Renal pelvis (tissue), 12 donors: ENCODE measurements around the gene ARMH3. TPM values are rescaled to one million over a fixed set of nuclear protein-coding genes. Genes with fewer than 3 reads are reported as not detected.

ENCODE experiments used
- DNase-seq: peaks from one replicate; pipeline ENCODE4 v3.0.0-alpha.2; 2013
- long read RNA-seq, 16 experiments: transcript quantifications; one replicate each; lab custom pipeline, GENCODE V29; 2026
- polyA plus RNA-seq, 3 donors: library from polyadenylated mRNA; unstranded; fragments of 120-200 nt; gene quantifications; one replicate each; pipeline ENCODE4 v1.2.1, GENCODE V29; 2013; ENCODE audit not compliant: insufficient read length in 3 of 3

The ARMH3 gene, protein sequence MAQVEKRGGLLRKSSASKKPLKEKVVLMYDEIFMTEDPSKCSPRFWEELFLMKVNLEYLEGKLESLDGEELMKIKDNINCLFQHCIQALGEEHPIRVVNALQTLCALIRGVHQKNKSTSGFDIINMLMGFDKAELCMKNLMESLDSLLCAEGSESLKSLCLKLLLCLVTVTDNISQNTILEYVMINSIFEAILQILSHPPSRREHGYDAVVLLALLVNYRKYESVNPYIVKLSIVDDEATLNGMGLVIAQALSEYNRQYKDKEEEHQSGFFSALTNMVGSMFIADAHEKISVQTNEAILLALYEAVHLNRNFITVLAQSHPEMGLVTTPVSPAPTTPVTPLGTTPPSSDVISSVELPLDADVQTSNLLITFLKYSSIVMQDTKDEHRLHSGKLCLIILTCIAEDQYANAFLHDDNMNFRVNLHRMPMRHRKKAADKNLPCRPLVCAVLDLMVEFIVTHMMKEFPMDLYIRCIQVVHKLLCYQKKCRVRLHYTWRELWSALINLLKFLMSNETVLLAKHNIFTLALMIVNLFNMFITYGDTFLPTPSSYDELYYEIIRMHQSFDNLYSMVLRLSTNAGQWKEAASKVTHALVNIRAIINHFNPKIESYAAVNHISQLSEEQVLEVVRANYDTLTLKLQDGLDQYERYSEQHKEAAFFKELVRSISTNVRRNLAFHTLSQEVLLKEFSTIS
- 10 to 100 TPM; 16.6 to 20.0 (median 19.6) TPM for polyA plus RNA-seq
- long read RNA-seq, donor 1, partial matches to known transcripts, result 0 of 1 reads
- long read RNA-seq, donor 1, other reads (novel, unspliced or antisense), result 0 of 1 reads
- long read RNA-seq, donor 2, full-length matches to known transcripts, result 2 of 2 reads
- long read RNA-seq, donor 2, partial matches to known transcripts, result 0 of 2 reads
- long read RNA-seq, donor 2, other reads (novel, unspliced or antisense), result 0 of 2 reads
- long read RNA-seq, donor 3, result 0 reads
- long read RNA-seq, donor 4, full-length matches to known transcripts, result 7 of 7 reads
- long read RNA-seq, donor 4, partial matches to known transcripts, result 0 of 7 reads
- long read RNA-seq, donor 4, other reads (novel, unspliced or antisense), result 0 of 7 reads
- long read RNA-seq, donor 5, result 0 reads
- long read RNA-seq, donor 6, result 0 reads
- long read RNA-seq, donor 7, full-length matches to known transcripts, result 2 of 2 reads
- long read RNA-seq, donor 7, partial matches to known transcripts, result 0 of 2 reads
- long read RNA-seq, donor 7, other reads (novel, unspliced or antisense), result 0 of 2 reads
- long read RNA-seq, donor 8, result 0 reads
- long read RNA-seq, donor 9, full-length matches to known transcripts, result 2 of 15 reads
- long read RNA-seq, donor 9, partial matches to known transcripts, result 13 of 15 reads
- long read RNA-seq, donor 9, other reads (novel, unspliced or antisense), result 0 of 15 reads
- long read RNA-seq, donor 10, full-length matches to known transcripts, result 3 of 3 reads
- long read RNA-seq, donor 10, partial matches to known transcripts, result 0 of 3 reads
- long read RNA-seq, donor 10, other reads (novel, unspliced or antisense), result 0 of 3 reads
- long read RNA-seq, donor 11, result 0 reads
- long read RNA-seq, donor 12, full-length matches to known transcripts, result 1 of 1 reads
- long read RNA-seq, donor 12, partial matches to known transcripts, result 0 of 1 reads
- long read RNA-seq, donor 12, other reads (novel, unspliced or antisense), result 0 of 1 reads
- long read RNA-seq, donor 13, result 0 reads
- long read RNA-seq, donor 14, result 0 reads
- long read RNA-seq, donor 15, partial matches to known transcripts, result 0 of 1 reads
- long read RNA-seq, donor 15, other reads (novel, unspliced or antisense), result 0 of 1 reads
- long read RNA-seq, donor 16, full-length matches to known transcripts, result 2 of 2 reads
- long read RNA-seq, donor 16, partial matches to known transcripts, result 0 of 2 reads
- long read RNA-seq, donor 16, other reads (novel, unspliced or antisense), result 0 of 2 reads

DNA sequence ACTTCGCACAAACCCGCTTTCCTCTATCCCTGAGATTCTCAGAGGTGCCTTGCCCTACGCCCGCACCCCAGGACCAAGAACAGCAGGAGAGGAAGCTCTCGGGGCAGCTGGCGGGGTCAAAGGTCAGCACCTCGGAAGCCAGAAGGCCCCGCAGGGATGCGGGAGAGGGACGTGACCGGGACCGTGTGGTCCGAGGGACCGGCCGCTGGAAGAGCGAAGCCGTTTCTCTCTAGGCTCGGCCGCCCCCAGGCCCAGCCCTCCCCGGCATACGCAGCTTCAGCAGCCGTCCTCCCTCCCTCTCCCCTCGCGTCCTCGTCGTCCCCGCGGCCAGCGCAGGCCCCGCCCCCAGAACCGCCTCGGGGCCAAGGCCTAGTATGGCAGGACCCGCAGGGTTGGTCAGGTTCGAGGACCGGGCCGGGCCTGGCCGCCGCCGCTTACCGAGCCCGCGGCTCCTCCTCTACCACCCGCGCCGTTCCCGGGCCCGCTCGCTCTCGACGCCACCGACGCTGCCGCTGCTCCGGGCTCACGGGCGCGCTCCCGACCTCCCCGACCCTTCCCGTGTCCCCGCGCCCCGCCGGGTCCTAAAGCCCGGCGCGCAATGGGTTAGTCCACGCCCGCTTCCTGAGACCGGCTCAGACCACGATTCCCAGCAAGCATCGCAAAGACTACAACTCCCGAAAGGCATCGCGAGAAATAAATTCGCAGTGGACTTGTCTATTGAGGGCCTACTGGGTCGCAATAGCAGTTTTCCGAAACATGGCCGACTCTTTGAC is at the start of gene ARMH3:
TSS of gene ARMH3 (minus strand) at position 527 of the 773 bp plus-strand sequence. CDS start 16,059 bp downstream, outside the sequence.
- peak; percentile 97 for DNase-seq

DNA sequence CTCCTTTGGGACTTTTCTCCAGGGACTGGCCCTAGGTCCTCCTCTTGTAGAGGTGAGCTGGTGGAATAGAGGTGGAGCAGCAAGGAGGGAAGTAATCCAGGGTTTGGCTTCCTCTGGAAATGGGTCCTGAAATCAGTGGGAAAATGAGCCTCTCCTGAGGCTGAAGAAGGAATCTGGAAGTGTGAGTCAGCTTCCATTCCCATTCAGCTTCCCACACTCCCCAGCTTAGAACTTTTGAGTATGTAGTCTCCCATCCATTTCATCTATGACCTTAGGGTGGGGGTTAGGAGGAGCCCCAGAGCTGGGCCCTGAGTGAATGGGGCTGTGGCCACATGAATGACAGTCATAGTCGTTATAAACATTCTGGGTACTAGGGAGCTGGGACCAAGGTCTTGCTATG is 46.4 kb upstream of the ARMH3 start:
- DNase-seq, result no peak

DNA sequence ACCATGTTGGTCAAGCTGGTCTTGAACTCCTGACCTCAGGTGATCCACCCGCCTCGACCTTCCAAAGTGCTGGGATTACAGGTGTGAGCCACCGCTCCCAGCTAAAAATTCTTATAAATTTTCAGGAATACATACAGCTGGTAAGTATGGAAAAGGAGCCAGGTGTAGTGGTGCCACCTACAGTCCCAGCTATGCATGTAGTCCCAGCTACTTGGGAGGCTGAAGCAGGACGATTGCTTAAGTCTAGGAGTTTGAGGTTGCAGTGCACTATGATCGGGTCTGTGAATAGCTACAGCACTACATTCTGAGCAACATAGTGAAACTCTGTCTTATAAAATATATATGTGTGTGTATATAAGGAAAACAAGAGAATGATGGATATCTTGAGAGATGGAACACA is 45.2 kb upstream of the ARMH3 start:
- DNase-seq, result no peak

DNA sequence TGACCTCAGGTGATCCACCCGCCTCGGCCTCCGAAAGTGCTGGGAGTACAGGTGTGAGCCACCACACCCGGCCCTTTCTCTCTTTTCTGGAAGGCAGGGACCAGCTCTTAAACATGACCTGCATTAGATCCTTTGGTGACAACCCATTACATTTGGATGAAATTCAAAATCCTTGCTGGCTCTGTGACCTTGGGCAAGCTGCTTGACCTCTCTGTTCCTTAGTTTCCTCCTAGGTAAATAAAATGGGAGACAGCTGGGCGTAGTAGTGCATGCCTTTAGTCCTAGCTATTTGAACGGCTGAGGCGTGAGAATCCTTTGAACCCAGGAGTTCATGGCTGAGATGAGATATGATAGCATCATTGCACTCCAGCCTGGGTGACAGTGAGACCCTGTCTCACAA is 40.5 kb upstream of the ARMH3 start:
- DNase-seq, result no peak

DNA sequence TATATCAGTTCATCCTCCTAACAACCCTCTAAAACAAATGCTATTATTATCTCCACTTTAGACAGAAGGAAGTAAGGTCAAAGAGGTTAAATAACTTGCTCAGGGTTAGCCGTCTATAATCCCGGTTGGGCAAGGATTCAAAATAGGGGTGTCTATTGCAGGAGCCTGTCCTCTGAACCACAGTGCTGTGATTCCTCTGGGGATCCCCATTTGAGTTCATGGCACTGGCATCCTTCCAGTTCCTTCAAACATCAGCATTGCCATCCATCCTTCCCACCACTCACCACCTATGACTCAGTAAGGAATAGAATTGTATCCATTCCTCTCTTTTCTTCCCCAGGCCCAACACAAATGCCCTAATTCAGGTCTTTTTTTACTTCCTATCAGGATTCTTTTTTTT is 34.8 kb upstream of the ARMH3 start:
- no peak for DNase-seq

DNA sequence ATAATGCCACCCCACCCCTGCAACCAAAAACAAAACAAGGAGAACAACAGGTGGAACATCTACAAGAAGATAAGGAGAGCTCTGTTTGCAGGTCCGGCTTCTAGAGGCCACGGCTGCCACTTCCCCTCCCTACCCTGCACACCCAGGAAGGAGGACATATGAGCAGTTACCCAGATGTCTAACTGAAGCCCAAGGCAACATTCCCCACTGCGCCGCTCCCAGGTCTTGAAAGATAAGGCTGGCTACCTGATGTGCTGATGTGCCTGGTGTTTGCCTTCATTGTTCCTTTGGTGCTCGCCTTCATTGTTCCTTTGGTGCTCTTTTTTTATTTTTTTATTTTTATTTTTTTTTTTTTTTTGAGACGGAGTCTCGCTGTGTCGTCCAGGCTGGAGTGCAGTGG is 30.2 kb upstream of the ARMH3 start:
- no peak for DNase-seq

DNA sequence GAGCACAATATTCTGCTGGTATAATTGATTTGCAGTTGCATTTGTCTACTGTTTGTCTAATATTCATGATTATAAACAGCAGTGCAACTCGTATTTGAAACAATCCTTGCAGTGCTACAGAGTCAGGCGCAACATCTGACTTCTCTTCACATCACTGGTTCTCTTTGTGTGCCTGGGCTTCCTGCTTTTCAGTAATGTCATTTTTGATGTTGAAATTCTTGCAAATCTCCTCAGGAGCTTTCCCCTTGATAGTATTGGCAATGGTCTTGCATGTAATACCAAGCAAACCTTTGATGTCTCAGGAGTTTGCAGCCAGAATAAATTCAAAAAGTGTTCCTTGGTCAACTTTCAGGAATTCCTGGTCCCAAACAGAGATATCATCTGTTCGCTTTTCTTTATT is 29.4 kb upstream of the ARMH3 start:
- DNase-seq, result no peak

DNA sequence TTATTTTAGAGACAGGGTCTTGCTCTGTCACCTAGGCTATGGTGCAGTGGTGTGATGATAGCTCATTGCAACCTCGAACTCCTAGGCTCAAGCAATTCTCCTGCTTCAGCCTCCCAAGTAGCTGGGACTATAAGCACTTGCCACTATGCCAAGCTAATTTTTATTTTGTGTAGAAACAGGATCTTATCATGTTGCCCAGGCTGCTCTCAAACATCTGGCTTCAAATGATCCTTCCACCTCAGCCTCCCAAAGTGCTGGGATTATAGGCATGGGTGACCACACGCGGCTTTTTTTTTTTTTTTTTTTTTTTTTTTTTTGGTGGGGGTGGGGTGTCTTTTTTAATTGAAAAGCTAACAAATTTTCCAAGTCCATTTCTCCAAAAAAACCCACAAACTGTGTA is 27.6 kb upstream of the ARMH3 start:
- DNase-seq, result no peak

DNA sequence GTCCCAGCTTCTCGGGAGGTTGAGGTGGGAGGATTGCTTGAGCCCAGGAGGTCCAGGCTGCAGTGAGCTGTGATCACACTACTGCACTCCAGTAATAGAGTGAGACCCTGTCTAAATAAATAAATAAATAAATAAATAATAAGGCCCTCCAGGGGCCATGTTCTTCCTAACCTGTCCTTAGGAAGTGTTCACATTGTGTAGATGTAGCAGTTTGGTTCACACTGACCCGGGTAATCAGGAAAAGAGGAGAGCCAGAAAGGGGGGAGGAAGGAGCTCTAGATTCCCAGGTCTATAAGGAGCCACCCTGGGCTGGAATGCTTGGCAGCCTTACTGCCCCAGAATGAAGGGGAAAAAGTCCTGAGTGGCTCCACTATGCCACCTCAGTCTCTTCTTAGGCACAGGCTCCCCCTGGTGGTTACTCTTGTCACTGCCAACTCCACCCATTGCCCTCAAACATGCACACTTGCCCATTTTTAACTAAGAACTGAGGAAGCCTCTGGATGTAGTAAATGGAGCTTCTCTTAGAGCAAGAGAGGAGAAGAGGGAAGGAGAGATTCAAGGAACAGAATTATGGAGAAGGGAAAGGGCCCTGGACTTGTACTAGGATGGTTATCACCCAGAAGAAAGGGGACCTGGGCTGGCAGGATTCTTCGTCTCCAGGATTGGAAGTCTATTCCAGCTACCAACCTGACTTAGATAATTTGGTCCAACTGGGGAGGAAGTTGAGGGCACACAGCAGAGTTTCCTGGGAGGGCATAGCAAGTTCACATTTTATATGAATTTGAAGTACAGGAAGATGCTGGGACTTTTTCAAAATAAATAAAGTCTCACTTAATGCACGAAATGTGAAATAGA is 16.9 kb upstream of the ARMH3 start:
- DNase-seq, result peak; percentile 55

DNA sequence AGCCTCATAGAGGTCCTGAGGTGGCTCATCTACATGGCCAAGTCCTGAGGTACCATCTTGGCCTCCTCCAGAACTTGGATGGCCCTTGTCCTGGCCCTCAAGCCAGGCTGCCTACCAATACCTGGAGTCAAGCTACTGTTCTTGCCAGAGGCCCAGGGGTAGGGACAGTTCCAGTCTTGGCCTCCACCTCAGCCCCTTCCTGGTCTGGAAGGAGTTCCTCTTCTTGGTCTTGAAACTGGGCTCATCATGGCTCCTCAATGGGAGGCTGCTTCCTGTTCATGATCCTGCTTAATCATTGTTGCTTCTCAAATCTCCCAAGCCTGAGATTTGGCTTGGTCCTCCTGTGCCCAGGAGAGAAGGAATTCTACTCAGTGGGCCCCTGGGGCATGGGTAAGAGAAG is 13.1 kb upstream of the ARMH3 start:
- no peak for DNase-seq

DNA sequence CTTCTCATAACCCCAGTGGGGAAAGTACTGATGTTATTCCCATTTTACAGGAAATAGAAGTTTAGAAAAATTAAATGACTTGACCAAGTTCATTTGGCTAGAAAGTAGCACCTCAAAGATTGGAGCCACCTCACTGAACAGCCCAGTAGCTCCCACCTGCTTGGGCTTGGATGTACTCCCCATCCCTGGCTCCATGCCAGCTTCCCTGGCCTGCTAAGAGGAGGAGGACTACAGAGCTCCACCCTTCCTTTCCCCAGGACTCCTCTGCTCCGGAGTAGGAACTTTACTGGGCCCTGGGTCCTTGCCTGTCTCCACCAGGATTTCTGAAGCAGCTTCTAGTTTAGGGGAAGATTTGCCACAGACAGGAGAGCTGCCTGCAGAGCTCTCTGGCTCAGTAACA is 12.2 kb upstream of the ARMH3 start:
- DNase-seq, result no peak

DNA sequence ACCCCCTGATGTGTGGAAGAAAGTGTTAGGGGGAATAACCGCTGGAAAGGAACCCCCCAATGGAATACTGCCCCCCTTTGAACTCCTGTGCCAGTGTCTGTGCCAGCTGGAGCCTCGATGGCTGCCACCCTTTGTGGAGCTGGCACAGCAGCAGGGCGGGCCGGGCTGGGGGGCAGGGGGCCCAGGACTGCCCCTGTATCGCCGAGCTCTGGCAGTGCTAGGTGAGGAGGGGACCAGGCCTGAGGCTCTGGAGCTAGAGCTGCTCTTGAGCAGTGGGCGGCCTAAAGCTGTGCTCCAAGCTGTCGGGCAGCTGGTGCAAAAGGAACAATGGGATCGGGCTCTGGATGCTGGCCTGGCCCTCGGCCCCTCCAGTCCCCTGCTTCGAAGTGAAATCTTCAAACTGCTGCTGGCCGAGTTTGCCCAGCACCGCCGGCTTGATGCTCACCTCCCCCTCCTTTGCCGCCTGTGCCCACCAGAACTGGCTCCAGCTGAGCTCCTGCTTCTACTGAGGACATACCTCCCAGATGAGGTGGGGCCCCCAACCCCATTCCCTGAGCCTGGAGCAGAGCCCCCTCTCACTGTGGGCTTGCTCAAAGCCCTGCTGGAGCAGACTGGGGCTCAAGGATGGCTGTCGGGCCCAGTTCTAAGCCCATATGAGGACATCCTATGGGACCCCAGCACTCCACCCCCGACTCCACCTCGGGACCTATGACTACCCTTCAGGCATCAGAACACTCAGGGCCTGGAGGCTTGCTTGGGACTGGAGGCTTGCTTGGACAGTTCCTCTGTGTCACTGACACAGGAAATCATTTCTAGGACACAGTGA is 11.3 kb upstream of the ARMH3 start:
- DNase-seq, result no peak

DNA sequence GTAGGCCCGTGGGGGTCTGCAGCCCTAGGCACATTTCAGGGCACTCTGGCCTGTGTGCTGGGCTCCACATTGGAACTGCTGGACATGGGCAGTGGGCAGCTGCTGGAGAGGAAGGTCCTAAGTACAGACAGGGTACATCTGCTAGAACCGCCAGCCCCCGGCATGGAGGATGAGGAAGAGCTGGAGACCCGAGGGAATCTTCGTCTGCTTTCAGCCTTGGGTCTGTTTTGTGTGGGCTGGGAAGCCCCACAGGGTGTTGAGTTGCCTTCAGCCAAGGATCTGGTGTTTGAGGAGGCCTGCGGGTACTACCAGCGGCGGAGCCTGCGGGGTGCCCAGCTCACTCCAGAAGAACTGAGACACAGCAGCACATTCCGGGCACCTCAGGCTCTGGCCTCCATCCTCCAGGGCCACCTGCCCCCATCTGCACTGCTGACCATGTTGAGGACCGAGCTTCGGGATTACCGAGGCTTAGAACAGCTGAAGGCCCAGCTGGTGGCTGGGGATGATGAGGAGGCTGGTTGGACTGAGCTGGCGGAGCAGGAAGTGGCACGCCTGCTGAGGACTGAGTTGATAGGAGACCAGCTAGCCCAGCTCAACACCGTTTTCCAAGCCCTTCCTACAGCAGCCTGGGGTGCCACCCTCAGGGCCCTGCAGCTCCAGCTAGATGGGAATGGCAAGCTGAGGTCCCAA is 10.6 kb upstream of the ARMH3 start:
- no peak for DNase-seq

DNA sequence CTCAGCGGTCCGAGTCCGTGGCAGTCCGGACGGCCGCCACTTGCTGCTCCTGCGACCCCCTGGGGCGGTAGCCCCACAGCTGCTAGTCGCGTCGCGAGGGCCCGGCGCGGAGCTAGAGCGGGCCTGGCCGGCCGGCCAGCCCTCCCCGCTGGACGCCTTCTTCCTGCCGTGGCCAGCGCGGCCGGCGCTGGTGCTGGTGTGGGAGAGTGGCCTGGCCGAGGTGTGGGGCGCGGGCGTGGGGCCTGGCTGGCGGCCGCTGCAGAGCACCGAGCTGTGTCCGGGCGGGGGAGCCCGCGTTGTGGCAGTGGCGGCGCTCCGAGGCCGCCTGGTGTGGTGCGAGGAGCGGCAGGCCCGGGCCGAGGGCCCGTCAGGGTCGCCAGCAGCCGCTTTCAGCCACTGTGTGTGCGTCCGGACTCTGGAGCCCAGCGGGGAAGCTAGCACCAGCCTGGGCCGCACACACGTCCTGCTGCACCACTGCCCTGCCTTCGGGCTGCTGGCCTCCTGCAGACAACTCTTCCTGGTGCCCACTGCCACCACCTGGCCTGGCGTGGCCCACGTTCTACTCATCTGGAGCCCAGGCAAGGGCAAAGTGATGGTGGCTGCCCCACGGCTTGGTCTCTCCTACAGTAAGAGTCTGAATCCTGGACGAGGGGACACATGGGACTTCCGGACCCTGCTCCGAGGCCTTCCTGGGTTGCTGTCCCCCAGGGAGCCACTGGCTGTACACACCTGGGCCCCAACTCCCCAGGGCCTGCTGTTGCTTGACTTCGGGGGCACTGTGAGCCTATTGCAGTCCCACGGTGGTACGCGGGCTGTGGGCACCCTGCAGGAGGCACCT is 9.8 kb upstream of the ARMH3 start:
- DNase-seq, result peak; percentile 22

DNA sequence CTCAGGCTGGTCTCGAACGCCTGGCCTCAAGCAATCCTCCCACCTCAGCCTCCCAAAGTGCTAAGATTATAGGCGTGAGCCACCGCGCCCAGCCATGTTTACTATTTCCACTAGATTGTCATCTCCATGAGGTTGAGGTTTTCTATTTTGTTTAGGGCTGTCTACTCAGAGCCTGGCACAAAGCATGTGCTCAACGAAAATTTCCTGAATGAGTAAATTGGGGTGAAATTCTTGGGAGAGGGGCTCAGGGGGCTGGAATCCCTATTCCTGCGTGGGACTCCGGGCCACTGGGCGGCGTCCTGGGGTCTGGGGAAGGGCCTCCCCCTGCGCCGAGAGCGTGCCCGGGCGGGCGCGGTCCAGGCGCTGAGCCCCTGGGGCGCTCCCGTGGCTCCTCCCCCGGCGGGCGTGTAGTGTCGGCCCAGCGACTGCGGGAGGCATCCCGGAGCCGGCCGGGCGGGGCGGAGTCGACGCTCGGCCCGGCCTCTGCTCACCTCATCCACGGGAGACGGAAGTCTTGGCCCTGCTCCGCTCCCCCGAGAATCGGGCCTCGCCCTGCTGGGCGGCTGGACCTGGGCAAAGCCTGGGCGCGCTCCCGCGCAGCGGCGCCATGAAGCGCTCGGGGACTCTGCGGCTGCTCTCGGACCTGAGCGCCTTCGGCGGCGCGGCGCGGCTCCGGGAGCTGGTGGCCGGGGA is 9.0 kb upstream of the ARMH3 start, which contains the start of gene HPS6:
TSS of gene HPS6 (plus strand) at position 482 of the 693 bp plus-strand sequence. CDS start at position 608, 126 bp downstream.
- peak; percentile 89 for DNase-seq

DNA sequence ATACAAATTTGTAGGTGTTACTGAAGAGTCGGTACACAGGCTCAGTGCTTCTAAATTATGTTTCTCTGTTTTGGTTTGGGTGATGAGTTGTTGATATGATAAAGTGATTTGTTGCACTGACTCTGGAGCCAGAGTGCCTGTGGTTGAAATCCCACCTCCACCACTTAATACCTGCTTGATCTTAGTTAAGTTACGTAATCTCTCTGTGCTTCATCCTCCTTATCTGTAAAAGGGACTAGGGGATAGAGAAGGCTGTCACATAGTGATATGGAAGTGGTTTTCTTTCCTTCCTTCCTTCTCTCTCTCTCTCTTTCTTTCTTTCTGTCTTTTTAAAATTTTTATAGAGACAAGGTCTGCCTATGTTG is 8.5 kb upstream of the ARMH3 start:
- no peak for DNase-seq
